ENCODE data around the gene UBR7. TPM values are rescaled to one million over a fixed set of nuclear protein-coding genes. Genes with fewer than 3 reads are reported as not detected.

The UBR7 gene
- total and polyA plus RNA-seq, 7 experiments from 2014 or later: 10.1 to 31.3 (median 13.6) TPM

GRCh38 chr14:93240678-93241000 is 33.6 kb downstream of the UBR7 start:
- CTCF ChIA-PET: no interaction called here
- Mint-ChIP-seq H3K4me1 (peaks cover 0 to 11% (median 0%) of the 10 kb centered on the region in 7 donors), H3K4me3 (no peak overlapping the region), H3K9me3 (no peaks in the 10 kb centered on the region), H3K27me3 (no peaks in the 10 kb centered on the region), H3K36me3 (peaks cover 7 to 25% (median 16%) of the 10 kb centered on the region in 5 donors), H3K27ac (no peak overlapping the region)
- intact Hi-C loops (cut with micrococcal nuclease): no loop called here
- H3K27me3 ChIP-seq (ENCODE audit: control insufficient read depth in 2 of 2, insufficient read depth in 2 of 2, low read length in 2 of 2): no peaks in the 10 kb centered on the region
- no peak for DNase-seq
- peaks cover 0 to 21% (median 19%) of the 10 kb centered on the region in 3 experiments for H3K36me3 ChIP-seq (ENCODE audit: control insufficient read depth in 2 of 3, insufficient read depth in 3 of 3, low read length in 3 of 3)
- H3K4me3 ChIP-seq (ENCODE audit: low read length): no peak overlapping the region
- no peaks in the 10 kb centered on the region for H3K9me3 ChIP-seq (ENCODE audit: control insufficient read depth in 2 of 3, low read length in 3 of 3)
- H3K4me1 ChIP-seq (ENCODE audit: control insufficient read depth in 2 of 2, insufficient read depth in 2 of 2, low read length in 2 of 2): no peaks in the 10 kb centered on the region
- POLR2A ChIA-PET: no interaction called here
- ATAC-seq: no peak
- no peak overlapping the region for H3K27ac ChIP-seq (ENCODE audit: low read depth, low read length)

- H3K4me3 Mint-ChIP-seq: no peak overlapping the region
- intact Hi-C loops (cut with micrococcal nuclease): no loop called here
- H3K27me3 Mint-ChIP-seq: no peaks in the 10 kb centered on the region
- peak overlapping the region in 1 of 9 donors; percentile 54 for H3K27ac Mint-ChIP-seq
- no peaks in the 10 kb centered on the region for H3K9me3 Mint-ChIP-seq
- Histone ChIP-seq H3K4me3 (ENCODE audit: low read length) (no peak overlapping the region), H3K36me3 (ENCODE audit: control insufficient read depth in 2 of 3, insufficient read depth in 3 of 3, low read length in 3 of 3) (peaks cover 0 to 50% (median 21%) of the 10 kb centered on the region in 3 experiments), H3K4me1 (ENCODE audit: control insufficient read depth in 2 of 2, insufficient read depth in 2 of 2, low read length in 2 of 2) (no peaks in the 10 kb centered on the region), H3K27me3 (ENCODE audit: control insufficient read depth in 2 of 2, insufficient read depth in 2 of 2, low read length in 2 of 2) (no peaks in the 10 kb centered on the region), H3K9me3 (ENCODE audit: control insufficient read depth in 2 of 3, low read length in 3 of 3) (no peaks in the 10 kb centered on the region), H3K27ac (ENCODE audit: low read depth, low read length) (no peak overlapping the region)
- H3K4me1 Mint-ChIP-seq: peaks cover 0 to 8% (median 0%) of the 10 kb centered on the region in 7 donors
- DNase-seq (no peak), ATAC-seq (no peak)
- peaks cover 7 to 45% (median 31%) of the 10 kb centered on the region in 5 donors for H3K36me3 Mint-ChIP-seq
- ChIA-PET CTCF (no interaction called here), POLR2A (no interaction called here)
Measured at GRCh38 chr14:93245764-93246420, 38.8 kb downstream of the UBR7 start.

GRCh38 chr14:93246534-93246933 is 39.5 kb downstream of the UBR7 start:
- Mint-ChIP-seq H3K27ac (peak overlapping the region in 1 of 9 donors; percentile 3), H3K36me3 (peaks cover 9 to 48% (median 31%) of the 10 kb centered on the region in 5 donors), H3K4me1 (peaks cover 0 to 8% (median 0%) of the 10 kb centered on the region in 7 donors), H3K4me3 (no peak overlapping the region), H3K9me3 (no peaks in the 10 kb centered on the region), H3K27me3 (no peaks in the 10 kb centered on the region)
- DNase-seq (no peak), ATAC-seq (no peak)
- intact Hi-C loops (cut with micrococcal nuclease): no loop called here
- Histone ChIP-seq H3K4me3 (ENCODE audit: low read length) (no peak overlapping the region), H3K36me3 (ENCODE audit: control insufficient read depth in 2 of 3, insufficient read depth in 3 of 3, low read length in 3 of 3) (peaks cover 0 to 52% (median 21%) of the 10 kb centered on the region in 3 experiments), H3K27ac (ENCODE audit: low read depth, low read length) (no peak overlapping the region), H3K9me3 (ENCODE audit: control insufficient read depth in 2 of 3, low read length in 3 of 3) (no peaks in the 10 kb centered on the region), H3K4me1 (ENCODE audit: control insufficient read depth in 2 of 2, insufficient read depth in 2 of 2, low read length in 2 of 2) (no peaks in the 10 kb centered on the region), H3K27me3 (ENCODE audit: control insufficient read depth in 2 of 2, insufficient read depth in 2 of 2, low read length in 2 of 2) (no peaks in the 10 kb centered on the region)
- CTCF ChIA-PET: no interaction called here
- POLR2A ChIA-PET: no interaction called here

GRCh38 chr14:93249128-93249831 is 42.2 kb downstream of the UBR7 start:
- H3K27ac Mint-ChIP-seq: peak overlapping the region in 7 of 9 donors; percentile 5 to 51 (median 30)
- H3K4me3 ChIP-seq (ENCODE audit: low read length): no peak overlapping the region
- ChIA-PET POLR2A (no interaction called here), CTCF (interaction anchor here (0.6 to 1.6 kb wide), 3 partner anchors 17 to 23 kb away, joined by 3 to 4 read pairs (median 3); no protein-coding TSS in a partner anchor)
- no peaks in the 10 kb centered on the region for H3K4me1 ChIP-seq (ENCODE audit: control insufficient read depth in 2 of 2, insufficient read depth in 2 of 2, low read length in 2 of 2)
- H3K36me3 ChIP-seq (ENCODE audit: control insufficient read depth in 2 of 3, insufficient read depth in 3 of 3, low read length in 3 of 3): peaks cover 0 to 43% (median 6%) of the 10 kb centered on the region in 3 experiments
- H3K36me3 Mint-ChIP-seq: peaks cover 5 to 45% (median 21%) of the 10 kb centered on the region in 5 donors
- H3K27me3 Mint-ChIP-seq: no peaks in the 10 kb centered on the region
- peaks cover 0 to 8% (median 0%) of the 10 kb centered on the region in 7 donors for H3K4me1 Mint-ChIP-seq
- H3K4me3 Mint-ChIP-seq: no peak overlapping the region
- peaks cover 0 to 2% (median 0%) of the 10 kb centered on the region in 11 donors for H3K9me3 Mint-ChIP-seq
- intact Hi-C loops (cut with micrococcal nuclease): no loop called here
- DNase-seq (no peak), ATAC-seq (no peak)
- H3K27ac ChIP-seq (ENCODE audit: low read depth, low read length): no peak overlapping the region
- no peaks in the 10 kb centered on the region for H3K9me3 ChIP-seq (ENCODE audit: control insufficient read depth in 2 of 3, low read length in 3 of 3)
- no peaks in the 10 kb centered on the region for H3K27me3 ChIP-seq (ENCODE audit: control insufficient read depth in 2 of 2, insufficient read depth in 2 of 2, low read length in 2 of 2)

GRCh38 chr14:93262446-93262845 is 55.4 kb downstream of the UBR7 start:
- ChIA-PET CTCF (no interaction called here), POLR2A (no interaction called here)
- peaks cover 0 to 21% (median 7%) of the 10 kb centered on the region in 3 experiments for H3K36me3 ChIP-seq (ENCODE audit: control insufficient read depth in 2 of 3, insufficient read depth in 3 of 3, low read length in 3 of 3)
- H3K9me3 ChIP-seq (ENCODE audit: control insufficient read depth in 2 of 3, low read length in 3 of 3): no peaks in the 10 kb centered on the region
- H3K36me3 Mint-ChIP-seq: peaks cover 6 to 33% (median 13%) of the 10 kb centered on the region in 5 donors
- H3K27me3 ChIP-seq (ENCODE audit: control insufficient read depth in 2 of 2, insufficient read depth in 2 of 2, low read length in 2 of 2): no peaks in the 10 kb centered on the region
- no peaks in the 10 kb centered on the region for H3K4me1 ChIP-seq (ENCODE audit: control insufficient read depth in 2 of 2, insufficient read depth in 2 of 2, low read length in 2 of 2)
- H3K27ac Mint-ChIP-seq: peak overlapping the region in 1 of 9 donors; percentile 59
- H3K27ac ChIP-seq (ENCODE audit: low read depth, low read length): no peak overlapping the region
- no peak for DNase-seq
- intact Hi-C loops (cut with micrococcal nuclease): no loop called here
- no peak overlapping the region for H3K4me3 ChIP-seq (ENCODE audit: low read length)
- no peaks in the 10 kb centered on the region for H3K27me3 Mint-ChIP-seq
- H3K4me3 Mint-ChIP-seq: no peak overlapping the region
- no peaks in the 10 kb centered on the region for H3K9me3 Mint-ChIP-seq
- peaks cover 7 to 40% (median 20%) of the 10 kb centered on the region in 7 donors for H3K4me1 Mint-ChIP-seq
- ATAC-seq: no peak

- no peak overlapping the region for H3K4me3 Mint-ChIP-seq
- H3K4me3 ChIP-seq (ENCODE audit: low read length): no peak overlapping the region
- ChIA-PET POLR2A (interaction anchor here (0.6 kb wide), 1 partner anchor 38 kb away, joined by 3 read pairs; no protein-coding TSS in a partner anchor), CTCF (no interaction called here)
- no peaks in the 10 kb centered on the region for H3K9me3 ChIP-seq (ENCODE audit: control insufficient read depth in 2 of 3, low read length in 3 of 3)
- no peak overlapping the region for H3K27ac ChIP-seq (ENCODE audit: low read depth, low read length)
- peaks cover 0 to 21% (median 7%) of the 10 kb centered on the region in 3 experiments for H3K36me3 ChIP-seq (ENCODE audit: control insufficient read depth in 2 of 3, insufficient read depth in 3 of 3, low read length in 3 of 3)
- no peaks in the 10 kb centered on the region for H3K27me3 Mint-ChIP-seq
- peaks cover 7 to 49% (median 21%) of the 10 kb centered on the region in 7 donors for H3K4me1 Mint-ChIP-seq
- H3K27me3 ChIP-seq (ENCODE audit: control insufficient read depth in 2 of 2, insufficient read depth in 2 of 2, low read length in 2 of 2): no peaks in the 10 kb centered on the region
- no peak for ATAC-seq
- H3K4me1 ChIP-seq (ENCODE audit: control insufficient read depth in 2 of 2, insufficient read depth in 2 of 2, low read length in 2 of 2): no peaks in the 10 kb centered on the region
- no peak for DNase-seq
- peak overlapping the region in 1 of 9 donors; percentile 13 for H3K27ac Mint-ChIP-seq
- H3K9me3 Mint-ChIP-seq: no peaks in the 10 kb centered on the region
- peaks cover 6 to 33% (median 13%) of the 10 kb centered on the region in 5 donors for H3K36me3 Mint-ChIP-seq
- intact Hi-C loops (cut with micrococcal nuclease): no loop called here
Measured at GRCh38 chr14:93263416-93263815, 56.4 kb downstream of the UBR7 start.
